HG03520 (cell line): ENCODE results near the gene NFATC2.

Experiments used
- ATAC-seq: cut with Tn5 transposase; IDR thresholded peaks from one replicate; pipeline ENCODE4 v1.9.1; 2021; ENCODE audit warnings: mild to moderate bottlenecking, moderate library complexity; ENCODE audit not compliant: unreplicated experiment

The NFATC2 gene

GRCh38 chr20:51420805-51421204, 121.7 kb downstream of the NFATC2 start:
- no peak for ATAC-seq

DNA sequence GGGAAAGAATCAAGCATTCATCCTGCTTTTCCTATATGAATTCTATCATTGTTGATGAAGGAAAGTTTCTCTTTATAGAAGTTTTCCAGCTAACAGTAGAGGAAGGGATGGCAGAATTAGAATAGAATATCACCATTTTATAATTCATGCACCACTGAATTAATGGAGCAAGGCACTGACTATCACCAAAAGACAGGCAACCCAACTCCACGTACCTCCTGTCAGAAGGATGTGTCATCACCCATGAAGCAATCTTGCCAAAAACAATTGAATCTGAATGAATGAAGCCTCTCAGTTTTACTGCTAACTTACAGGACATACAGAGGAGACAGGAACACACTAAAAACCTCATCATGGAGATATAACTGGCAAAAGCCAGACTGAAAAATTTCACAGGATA, 122.4 kb downstream of the NFATC2 start:
- ATAC-seq, result no peak

- no peak for ATAC-seq
Observed at GRCh38 chr20:51419646-51420045, 122.9 kb downstream of the NFATC2 start.

GRCh38 chr20:51419231-51419630, 123.3 kb downstream of the NFATC2 start:
- no peak for ATAC-seq

DNA sequence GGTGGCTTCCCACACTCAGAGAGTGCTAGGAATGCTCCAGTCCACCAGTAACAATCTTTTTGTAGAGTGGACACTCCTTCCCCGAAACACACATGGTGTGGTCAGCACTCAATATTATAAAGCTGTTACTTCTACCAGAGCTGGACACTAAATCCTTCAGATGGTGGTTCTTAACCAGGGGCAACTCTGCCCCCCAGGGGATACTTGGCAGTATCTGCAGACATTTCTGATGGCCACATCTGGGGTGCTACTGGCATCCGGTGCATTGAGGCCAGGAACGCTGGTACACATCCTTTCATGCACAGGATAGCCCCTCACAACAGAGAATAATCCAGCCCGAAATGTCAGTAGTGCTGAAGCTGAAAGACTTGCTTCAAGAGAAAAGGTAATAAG, 124.4 kb downstream of the NFATC2 start:
- ATAC-seq, result no peak

DNA sequence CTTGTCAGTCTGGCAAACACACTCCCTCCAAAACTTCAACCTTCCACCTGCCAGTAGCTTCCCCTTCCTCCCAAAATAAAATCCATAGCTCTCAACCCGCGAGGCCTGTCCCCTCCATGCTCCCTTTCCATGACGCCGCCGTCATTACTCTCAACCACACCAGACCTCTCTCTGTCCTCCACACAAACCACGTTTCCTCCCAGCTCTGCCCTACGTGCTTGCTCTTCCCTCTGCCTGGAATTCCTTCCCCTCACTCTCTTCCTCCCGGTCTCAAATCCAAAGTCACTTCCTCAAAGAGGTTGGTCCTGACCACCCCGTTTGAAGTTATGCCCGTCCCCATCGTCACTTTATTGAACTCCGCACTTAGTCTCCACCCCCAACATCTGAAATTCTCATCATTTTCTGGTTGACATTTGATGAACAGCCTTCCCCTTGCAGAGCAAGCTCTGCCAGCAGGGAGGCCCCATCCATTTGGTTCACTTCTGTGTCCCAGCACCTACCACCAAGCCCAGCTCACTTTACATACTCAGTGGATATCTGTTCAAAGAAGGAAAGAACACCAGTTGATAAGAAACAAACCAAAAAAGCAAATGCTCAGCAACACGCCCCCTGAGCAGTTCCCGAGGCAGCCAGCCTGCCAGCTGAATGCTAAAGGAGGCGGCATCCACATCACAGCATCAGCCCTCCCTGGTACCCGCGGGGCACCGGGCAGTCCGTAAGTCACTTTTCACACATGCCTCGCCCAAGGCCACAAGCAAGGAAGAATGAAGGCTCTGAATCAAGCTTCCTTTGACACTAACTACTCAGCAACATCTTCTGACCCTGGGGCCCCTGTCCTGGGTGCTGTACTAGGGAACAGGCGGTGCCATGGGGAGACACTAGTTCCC, 125.0 kb downstream of the NFATC2 start:
- no peak for ATAC-seq

DNA sequence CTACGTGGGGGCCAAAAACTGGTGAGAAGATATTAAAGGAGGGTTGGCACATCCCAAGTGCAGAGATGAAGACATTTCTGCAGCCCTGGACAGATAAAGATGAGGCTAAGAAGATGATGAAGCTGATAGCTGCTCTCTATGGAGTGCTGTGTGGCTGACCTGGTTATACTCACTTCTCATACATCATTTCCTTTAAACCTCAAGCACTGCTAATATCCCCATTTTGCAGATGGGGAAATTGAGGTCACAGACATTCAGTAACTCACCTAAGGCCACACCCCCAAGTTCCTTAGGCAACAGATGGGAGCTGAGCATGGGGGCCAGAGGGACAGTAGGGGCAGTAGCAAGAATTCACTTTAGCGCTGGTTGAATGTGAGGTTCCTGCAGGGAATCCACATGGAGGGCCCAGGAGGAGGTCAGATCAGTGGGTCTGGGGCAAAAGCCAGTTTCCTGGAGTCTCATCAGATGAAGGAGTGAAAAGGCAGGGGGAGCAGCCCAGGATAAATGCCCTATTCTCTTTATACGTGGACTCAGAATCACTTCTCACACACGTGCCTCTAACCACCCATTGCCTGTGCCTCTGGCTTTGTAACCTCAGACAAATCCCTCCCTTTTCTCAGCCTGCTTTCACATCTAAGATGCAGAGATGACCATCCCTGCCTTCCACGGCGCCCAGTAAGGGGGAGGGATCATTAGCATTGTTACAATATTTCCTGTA, 125.8 kb downstream of the NFATC2 start:
- no peak for ATAC-seq

- ATAC-seq, result peak; percentile 42
Observed at GRCh38 chr20:51413857-51414256, 128.7 kb downstream of the NFATC2 start.

DNA sequence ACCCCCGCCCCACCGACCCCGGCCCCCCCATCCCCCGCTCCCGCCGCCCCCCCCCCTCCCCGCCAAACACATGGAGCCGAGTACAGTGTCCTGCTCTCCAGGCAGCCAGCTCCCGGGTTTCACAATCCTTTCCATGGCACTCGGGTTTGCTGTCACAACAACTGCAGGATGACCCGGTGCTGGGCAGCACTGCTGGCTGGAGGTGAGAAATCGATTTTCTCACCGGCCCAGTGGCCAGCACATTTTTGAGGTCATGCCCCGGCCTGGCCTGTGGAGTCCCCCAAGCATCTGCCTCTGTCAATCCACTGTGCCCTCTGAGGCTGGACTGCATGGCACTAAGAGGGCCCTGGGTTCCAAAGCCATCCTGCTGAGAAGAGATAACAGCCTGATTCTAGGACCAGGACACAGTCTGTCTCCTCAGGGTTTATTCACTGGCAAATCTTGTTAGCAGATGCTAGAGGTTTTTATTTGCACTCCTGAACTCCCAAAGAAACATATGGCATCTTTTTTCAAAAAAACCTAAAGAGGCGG, 129.5 kb downstream of the NFATC2 start:
- ATAC-seq, result no peak

DNA sequence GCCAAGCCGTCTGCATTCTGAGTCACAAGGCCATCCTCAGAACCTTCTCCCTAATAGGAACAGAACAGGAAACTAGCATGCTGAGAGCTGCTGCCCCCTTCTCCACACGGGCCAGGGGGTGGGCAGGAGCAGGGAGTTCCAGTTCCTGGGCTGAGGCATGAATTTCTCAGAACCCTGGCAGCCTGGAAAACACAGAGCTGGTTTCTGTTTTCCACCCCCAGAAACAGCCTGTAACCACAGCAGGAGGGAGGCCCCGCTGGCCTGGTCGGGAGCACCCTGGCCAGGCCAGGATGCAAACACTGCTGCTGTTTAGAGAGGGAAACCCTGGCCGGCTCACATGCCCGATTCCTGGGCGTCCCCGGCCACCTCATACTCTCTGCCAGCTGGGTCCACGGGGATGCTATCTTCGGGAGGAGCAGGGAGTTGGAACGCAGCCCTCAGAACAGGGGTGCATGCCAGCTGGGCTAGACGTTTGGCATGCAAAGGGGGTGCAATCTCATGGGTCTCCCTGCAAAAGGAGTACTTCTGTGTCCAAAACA, 130.1 kb downstream of the NFATC2 start:
- no peak for ATAC-seq

DNA sequence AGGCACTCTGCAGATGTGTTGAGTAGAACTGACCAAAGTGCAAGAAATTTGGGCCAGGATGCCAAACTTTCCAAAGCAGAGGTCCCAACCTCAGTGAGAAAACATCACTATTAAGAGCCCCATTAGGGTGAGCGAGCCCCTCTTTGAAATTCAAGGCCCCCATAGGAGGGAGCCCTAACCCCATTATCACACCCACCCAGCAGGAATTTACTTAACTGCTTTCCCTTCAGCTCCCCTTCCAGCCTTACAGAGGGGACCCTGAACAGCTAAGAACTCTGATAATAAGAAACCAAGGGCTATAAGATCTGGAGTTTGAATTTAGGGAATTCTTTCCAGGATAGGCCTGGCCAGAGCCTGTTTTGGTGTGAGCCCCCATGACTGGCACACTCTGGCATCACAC, 130.6 kb downstream of the NFATC2 start:
- no peak for ATAC-seq

DNA sequence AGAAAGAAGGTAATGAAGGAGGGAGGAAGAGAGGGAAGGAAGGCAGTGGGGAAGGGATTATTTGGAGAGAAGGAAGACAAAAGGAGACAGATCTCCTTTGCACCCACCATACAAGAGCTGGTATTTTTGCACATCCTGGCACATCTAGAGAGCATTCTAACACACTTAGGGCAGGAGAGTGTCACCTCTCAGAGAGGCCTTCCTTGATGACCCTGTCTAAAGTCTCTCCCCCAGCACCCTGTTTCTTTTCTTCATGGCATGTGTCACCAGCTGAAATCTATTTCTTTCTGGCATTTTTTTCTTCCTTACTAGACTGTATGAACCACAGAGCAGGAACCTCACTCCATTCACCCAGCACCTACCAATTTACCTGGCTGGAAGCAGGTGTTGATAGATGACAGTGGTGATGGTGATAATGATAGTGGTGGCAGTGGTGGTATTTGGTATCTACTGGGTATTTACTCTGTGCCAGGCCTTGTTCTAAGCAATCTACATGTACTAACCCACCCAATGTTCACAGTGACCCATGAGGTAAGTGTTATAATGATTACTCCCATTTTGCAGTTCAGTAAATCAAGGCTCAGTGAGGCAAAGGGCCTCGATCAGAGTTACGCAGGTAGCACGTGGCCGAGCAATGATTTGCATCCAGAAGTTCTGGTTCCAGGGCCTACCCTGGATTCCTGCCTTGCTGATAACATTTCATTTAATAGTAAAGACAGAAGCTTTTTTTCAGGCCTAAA, 131.8 kb downstream of the NFATC2 start:
- no peak for ATAC-seq

DNA sequence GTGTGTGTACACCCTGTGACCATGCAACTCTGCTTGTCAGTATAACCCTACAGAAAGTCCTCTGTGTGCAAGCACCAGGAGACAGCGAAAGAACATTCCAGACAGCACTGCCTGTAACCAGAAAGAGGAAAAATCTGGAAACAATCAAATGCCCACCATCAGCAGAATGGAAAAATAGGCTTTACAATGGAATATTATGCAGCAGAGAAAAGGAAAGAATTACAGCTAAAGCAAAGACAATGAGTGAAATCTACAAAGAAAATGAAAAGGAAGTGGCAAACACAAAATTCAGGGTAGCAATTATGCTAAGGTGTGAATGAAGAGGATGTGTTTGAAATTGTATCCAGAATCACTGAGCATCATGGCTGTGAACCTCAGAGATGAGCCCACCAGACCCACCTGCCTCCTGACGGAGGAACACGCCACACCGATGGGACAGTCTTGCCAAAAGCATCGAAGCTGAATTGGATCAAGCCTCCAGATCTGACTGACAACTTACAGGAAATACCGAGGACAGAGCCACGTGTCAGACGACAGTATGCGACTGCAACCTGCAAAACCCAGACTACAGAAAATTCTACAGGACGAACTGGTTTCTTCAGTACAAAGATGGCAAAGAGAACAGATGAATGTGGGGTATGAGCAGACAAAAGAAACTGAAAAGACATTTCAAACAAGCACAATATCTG, 133.2 kb downstream of the NFATC2 start:
- no peak for ATAC-seq

DNA sequence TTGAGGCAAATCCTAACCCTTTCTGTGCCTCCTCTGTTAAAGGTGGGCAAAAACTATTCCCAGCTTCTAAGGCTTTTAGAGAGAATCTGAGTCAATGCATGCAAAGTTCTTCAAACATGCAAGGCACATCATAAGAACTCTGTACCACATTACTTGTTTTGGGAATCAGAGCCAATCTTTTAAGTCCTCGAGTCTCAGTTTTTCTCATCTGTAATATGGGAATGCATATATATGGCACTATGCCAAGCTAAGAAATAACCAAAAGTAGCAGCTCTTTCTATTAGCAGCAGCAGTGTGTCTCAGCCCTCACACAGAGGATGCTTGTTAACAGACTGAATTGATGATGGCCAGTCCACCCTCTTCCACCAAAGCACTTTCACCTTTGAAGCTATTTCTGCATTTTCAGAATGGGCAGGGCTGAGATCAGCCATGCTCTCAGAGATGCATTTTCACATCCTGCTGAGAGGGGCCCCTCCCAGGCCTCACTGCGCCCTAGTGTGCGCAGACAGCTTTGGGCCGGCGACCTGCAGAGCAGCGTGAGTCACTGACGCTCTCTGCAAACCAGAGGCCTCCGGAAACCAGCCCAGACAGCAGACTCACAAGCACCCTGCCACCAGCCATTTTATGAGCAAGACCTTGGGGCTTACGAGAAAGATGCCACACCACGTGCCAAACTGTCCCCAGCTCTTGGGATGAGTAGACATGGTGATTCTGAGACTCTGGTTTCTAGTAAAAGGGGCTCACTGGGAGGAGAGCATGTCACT, 138.0 kb downstream of the NFATC2 start:
- peak; percentile 73 for ATAC-seq

DNA sequence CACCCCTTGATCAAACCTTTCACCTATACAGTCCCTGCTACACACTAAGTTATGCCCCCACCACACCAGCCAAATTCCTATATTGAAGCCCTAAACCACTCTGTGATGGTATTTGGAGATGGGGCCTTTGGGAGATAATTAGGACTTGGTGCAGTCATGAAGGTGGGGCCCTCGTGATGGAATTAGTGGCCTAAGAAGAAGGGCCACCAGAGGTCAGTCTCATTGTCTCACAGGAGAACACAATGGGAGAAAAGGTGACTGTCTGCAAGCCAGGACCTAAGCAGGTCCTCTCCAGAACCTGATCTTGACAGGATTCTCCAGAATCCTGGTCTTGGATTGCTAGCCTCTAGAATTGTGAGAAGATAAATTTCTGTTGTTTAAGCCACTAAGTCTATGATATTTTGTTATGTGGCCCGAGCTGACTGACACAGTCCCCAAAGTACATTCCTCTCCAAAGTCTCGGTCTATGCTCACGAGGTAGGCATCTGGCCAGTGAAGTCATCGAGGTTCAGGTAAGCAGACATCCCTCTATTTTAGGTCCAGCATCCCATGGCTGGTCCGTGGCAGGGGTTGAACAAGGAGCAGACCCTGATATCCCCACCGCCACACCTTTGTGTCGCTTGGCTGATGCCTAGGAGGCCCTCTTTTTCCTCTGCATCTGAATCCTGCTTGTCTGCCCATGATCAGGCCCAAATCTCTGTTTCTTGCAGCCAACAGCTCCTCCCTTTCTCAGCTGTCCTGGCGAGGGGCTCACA, 138.9 kb downstream of the NFATC2 start:
- ATAC-seq, result no peak

DNA sequence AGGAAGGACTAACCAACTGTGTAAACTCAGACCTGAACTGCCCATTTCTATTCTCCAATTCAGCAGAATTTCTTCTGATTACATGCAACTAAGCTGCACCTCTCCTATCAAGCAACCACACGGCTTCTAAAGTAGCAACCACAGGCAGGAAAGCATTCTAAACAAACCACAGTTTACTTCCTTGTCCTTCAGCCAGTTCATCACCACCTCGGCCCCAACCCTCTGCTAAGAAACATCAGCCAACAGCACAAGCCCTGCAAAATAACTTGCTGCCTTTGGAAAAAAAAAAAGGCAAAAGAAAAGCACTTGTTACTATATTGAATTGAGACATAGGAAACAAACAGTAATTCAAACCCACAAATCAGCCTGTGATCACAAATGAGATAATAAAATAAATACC, 140.3 kb downstream of the NFATC2 start:
- ATAC-seq, result no peak

- no peak for ATAC-seq
Observed at GRCh38 chr20:51401496-51401895, 141.0 kb downstream of the NFATC2 start.

DNA sequence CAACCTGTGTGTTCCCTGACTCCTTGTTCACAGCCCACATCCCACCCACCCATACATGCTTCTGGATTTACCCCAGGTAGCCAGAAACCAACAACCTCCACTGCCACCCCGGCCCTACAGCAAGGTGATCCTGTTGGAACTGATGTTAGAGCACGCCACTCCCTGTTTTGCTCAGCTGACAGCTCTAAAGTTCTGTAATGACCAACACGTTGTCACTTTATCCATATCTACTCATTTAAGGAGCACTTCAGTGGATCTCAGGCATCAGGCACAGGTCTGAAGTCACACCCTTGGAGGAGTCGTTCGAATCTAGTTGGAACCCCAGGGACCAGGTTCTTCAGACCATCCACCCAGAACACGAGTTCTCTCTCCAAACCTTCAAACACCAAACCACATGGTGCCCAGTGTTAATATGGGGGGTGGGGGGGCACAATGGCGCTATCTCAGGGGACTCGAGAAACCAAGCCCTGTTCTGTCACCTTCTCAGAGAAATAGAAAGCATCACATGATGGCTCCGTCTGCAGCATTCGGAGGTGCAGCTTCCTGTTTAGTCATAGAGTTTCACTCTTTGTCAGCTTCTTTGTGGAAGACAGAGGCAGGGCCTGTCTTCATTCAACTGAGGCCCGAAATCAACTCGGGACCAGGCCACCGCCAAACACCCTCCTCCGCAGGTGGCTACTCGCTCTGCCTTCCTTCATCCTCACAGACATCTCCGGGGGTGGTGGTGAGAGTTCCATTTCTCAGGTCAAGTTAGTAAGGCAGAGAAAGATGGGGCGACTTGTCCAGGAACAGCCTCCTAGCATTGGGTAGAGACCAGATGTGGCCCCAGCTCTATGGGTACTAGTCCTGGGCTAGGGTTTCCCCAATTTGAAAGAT, 142.2 kb downstream of the NFATC2 start:
- peak; percentile 68 for ATAC-seq
